NCI-H2029 treated with DMSO at 0.1 percent for 48 hours (cell line): ENCODE measurements around the gene PRPF40B.

Experiments used
- DNase-seq: peaks from one replicate; lab custom pipeline; 2025; lab: John Stamatoyannopoulos, UW

Gene PRPF40B

DNA sequence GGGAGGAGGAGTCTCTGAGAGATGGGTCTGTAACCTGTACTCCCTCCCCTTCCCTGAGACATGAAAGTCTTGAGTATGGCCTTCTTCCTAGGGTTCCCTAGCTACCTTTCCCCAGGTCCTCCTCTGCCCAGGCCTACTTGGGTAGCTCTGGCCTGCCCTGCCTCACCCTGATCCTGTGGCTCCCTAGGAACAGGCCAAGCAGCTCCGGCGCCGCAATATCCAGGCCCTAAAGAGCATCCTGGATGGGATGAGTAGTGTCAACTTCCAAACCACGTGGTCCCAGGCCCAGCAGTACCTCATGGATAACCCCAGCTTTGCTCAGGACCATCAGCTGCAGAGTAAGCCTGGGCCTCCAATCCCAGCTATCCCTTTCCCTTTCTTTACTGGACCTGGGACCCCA, 12.3 kb downstream of the PRPF40B start:
- no peak for DNase-seq

- no peak for DNase-seq
Observed at GRCh38 chr12:49636574-49636973, 13.2 kb downstream of the PRPF40B start.

GRCh38 chr12:49636979-49637755, 13.8 kb downstream of the PRPF40B start:
- no peak for DNase-seq

DNA sequence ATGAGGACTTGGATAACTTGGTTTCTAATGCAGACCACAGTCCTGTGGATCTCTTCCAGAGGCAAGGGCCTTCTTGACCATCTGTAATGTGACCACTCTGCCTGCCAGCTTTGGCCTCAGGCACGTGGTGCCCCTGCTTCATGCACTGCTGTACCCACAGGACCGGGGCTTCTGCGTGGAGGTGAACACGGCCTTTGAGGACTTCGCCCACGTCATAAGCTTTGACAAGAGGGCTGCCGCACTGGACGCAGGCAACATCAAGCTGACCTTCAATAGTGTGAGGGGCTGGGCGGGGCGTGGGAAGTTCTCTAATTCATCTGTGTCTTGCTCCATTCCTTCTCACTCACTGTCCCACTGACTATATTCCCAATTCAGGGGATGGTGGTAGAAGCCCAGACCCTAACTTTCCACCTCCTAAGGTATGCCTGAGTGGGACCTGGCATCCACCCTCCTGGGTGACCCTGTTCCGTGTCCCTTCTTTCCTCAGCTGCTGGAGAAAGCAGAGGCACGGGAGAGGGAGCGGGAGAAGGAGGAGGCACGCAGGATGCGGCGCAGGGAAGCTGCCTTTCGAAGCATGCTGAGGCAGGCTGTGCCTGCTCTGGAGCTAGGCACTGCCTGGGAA, 18.5 kb downstream of the PRPF40B start:
- DNase-seq, result no peak

DNA sequence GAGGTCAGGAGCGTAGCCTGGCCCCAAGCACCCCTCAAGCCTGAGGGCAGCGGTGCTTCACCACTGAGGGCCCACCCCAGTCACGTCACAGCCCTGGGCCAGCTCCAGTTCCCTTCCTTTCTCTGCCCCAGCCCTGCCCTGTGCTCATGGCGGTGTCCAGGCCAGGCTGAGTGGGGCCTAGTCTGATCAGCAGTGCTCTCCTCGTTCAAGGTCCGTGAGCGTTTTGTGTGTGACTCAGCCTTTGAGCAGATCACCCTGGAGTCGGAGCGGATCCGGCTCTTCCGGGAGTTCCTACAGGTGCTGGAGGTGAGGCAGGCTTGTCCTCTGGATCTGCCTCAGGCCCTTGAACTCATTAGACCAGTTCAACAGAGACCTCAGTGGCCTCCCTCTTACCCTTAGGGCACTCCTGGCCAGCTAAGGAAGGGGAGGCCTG, 19.0 kb downstream of the PRPF40B start:
- no peak for DNase-seq

DNA sequence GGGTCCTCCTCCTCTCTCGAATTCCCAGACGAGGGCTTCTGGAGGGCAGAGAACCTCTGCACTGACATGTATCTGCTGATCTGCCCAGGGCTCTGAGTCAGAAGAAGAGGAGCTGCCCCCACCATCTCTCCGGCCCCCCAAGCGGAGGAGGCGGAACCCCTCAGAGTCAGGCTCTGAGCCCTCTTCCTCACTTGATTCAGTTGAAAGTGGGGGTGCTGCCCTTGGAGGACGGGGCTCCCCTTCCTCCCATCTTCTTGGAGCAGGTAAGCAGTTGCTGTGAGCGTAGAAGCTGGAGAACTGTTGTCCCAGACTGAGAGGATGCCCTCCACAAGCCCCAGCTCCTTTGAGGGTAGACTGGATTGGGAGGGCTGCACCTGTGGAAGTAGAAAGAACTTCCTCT, 19.8 kb downstream of the PRPF40B start:
- no peak for DNase-seq

DNA sequence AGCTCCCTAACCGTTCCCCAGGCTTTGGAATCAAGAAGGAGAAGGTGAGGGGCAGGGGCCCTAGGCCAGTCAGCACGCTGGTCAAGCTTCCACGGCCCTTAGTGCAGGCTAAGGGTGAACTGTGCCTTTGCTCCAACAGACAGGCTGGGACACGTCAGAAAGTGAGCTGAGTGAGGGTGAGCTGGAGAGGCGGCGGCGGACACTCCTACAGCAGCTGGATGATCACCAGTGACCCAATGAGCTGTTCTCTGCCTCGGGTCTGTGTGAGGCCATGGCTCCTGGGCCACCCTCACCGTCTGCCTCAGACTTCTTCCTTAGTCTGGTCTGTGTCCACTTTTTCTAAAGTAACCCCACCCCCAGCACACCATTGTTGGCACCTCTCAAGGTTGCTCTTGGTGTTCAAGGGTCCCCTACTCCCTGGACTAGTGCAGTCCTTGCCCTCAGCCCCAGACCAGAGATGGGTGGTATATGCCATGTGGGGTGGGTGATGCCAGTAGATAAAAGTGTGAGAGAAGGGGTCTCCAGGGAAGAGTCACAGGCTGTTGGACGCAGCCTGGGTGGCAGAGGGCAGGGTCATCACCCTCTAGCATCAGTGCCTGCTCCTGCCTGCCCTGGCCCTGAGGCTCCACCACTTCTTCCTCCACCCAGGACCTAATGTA, 20.7 kb downstream of the PRPF40B start:
- no peak for DNase-seq

GRCh38 chr12:49644620-49644994, 21.2 kb downstream of the PRPF40B start:
- DNase-seq, result peak; percentile 49

DNA sequence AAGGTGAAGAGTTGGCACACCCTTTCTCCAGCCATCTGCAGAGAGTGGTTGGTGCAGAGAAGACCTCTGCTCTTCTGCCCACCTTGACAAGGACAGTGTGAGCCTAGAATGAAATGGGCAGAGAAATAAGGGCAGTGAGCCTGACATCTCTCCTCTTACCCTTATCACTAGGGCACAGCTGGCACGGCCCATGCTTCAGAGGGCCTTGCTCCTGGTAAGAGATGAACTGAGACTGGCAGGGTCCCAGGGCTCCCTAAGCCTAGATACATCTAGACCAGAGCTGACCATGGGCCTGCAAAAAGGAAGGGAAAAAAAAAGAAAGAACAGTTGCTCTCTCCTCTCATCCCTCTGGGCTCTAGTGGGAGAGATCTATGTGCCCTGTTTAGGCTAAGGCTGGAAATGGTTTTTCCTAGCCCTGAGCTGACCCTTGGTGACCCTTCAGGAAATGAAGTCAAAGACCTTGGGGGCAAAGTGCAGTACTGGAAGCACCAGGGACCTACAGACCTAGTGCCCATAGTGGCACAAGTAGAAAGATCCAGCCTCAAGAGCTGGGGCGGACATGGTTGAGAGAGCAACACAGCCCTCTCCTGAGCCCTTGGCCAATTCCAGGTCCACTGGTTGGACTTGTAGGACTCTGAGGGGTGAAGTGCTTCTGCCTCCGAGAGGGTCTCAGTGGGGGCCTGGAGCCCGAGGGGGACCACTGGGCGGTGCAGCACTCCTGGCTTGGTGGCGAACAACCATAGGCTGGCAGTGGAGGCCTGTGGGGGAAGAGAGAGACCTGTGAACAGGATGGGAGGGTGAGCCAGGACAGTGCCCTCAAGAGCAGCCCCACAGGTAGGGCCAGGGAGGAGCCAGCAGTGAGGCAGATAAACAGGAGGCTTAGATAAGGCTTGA, 22.0 kb downstream of the PRPF40B start:
- DNase-seq, result no peak

GRCh38 chr12:49646331-49646830, 23.0 kb downstream of the PRPF40B start:
- no peak for DNase-seq

- no peak for DNase-seq
Observed at GRCh38 chr12:49646871-49647654, 23.7 kb downstream of the PRPF40B start.

GRCh38 chr12:49647827-49648711, 24.7 kb downstream of the PRPF40B start:
- DNase-seq, result no peak

GRCh38 chr12:49648712-49649003, 25.3 kb downstream of the PRPF40B start:
- DNase-seq, result no peak

- no peak for DNase-seq
Observed at GRCh38 chr12:49649445-49649844, 26.1 kb downstream of the PRPF40B start.

DNA sequence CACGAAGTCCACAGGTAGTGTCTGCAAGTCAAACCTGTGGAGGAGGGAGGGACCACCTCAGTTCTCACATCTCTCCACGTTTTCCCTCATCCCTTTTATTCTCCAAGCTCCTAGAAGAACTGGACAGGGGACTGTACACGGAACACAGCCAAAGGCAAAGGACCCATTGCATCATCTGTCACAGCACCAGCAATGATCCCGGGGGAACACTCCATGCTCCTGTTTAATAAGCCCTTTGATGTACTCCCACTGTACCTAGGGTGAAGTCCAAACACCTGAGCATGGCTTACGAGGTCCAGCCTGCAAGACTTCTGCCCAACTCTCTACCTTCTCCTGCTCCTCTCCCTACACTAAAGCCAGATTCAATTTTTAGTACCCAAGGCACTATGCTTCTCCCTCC, 26.5 kb downstream of the PRPF40B start:
- no peak for DNase-seq

DNA sequence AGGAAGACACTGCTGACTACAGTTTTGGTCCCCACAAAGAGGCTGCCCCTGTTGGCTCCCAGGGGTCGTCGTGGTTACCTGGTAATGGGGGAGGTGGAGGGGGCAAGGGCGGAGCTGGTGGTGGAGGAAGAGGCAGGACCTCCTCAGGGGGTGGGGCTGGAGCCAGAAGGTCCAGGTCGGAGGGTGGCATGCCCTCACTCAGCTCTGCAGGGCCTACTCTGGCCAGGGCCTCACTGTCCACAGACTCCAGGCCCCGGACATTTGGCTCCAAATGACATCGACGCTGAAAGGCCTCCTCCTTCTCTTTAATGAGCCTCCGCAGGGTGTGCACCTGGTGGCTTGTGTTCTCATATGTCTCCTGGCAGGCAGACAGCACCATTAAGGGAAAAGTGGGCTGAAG, 28.5 kb downstream of the PRPF40B start:
- peak; percentile 51 for DNase-seq

- no peak for DNase-seq
Observed at GRCh38 chr12:49652921-49653520, 29.7 kb downstream of the PRPF40B start.

DNA sequence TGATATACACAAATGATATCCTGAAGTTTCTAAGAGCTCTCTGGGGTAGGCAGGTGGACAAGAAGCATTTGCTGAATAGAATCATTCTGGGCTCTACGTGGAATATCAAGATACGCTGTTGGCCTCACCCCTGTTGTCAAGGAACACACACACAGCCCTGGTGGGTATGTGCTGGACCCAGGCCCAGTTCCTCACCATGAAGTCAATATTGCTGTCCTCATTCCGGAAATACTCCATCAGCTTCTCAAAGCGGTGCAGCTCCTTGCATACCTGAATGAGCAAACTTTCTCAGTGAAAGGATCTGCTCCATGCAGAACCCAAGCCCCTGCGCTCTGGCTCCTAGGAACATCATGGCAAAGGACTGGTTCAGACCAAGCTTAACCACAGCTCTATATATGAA, 31.4 kb downstream of the PRPF40B start:
- DNase-seq, result no peak

- DNase-seq, result no peak
Observed at GRCh38 chr12:49655595-49656236, 32.4 kb downstream of the PRPF40B start.
